HAP-1 (cell line): ENCODE measurements around the gene GMPR.

Experiments used
- DNase-seq, 2 experiments: peaks; one replicate each; pipeline ENCODE4 v3.0.0-alpha.2; 2016 to 2020; ENCODE audit warnings: low spot score in 2 of 2
- H3K27me3 ChIP-seq: fragments of 250-450 bp; sonication (Bioruptor Pico); 2 replicates; pipeline ENCODE4 v1.5.1; 2020; ENCODE audit warnings: low read depth, mild to moderate bottlenecking, moderate library complexity
- H3K36me3 ChIP-seq: fragments of 250-450 bp; sonication (Bioruptor Pico); replicated peaks from 2 replicates; pipeline ENCODE4 v1.5.1; 2020; ENCODE audit warnings: mild to moderate bottlenecking
- H3K4me1 ChIP-seq: fragments of 250-450 bp; sonication (Bioruptor Pico); 2 replicates; pipeline ENCODE4 v1.5.1; 2020; ENCODE audit warnings: mild to moderate bottlenecking
- H3K4me3 ChIP-seq: fragments of 250-450 bp; sonication (Bioruptor Pico); 2 replicates; pipeline ENCODE4 v1.5.1; 2020; ENCODE audit warnings: mild to moderate bottlenecking, moderate library complexity
- H3K9me3 ChIP-seq: fragments of 250-450 bp; sonication (Bioruptor Pico); 2 replicates; pipeline ENCODE4 v1.5.1; 2020; ENCODE audit warnings: mild to moderate bottlenecking, moderate library complexity
- in situ Hi-C: fragments of 300-500 bp; cut with MboI; formaldehyde crosslinking; loops from 3 replicates; pipeline ENCODE4 v1.14.3; 2020; ENCODE audit warnings: low sequenced_read_pairs, inconsistent platforms, mixed read lengths

The GMPR gene

DNA sequence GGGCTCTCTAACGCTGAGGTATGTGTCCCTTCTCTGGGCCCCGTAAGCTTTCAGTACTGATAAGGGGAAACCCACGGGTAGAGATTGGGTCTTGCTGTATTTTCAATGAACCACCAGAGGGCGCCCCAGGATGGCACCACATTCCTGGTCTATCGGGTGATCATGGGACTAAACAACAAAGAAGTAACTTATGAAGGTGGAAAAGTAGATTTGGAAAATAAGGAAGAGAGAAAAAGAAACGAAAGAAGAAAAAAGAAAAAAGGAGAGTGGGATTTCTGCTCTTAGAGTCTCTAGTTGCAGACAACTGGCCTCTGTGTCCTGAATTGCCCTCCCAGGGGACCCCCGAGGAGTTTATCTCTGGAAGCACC, 93.8 kb downstream of the GMPR start:
- H3K27me3 ChIP-seq: no peaks in the 10 kb centered on the region
- in situ Hi-C loops: loop anchor here (10.0 kb wide), 2 partner anchors 433 to 633 kb away; partner anchors contain the start of gene ATXN1
- peak; percentile 78 to 90 for DNase-seq

DNA sequence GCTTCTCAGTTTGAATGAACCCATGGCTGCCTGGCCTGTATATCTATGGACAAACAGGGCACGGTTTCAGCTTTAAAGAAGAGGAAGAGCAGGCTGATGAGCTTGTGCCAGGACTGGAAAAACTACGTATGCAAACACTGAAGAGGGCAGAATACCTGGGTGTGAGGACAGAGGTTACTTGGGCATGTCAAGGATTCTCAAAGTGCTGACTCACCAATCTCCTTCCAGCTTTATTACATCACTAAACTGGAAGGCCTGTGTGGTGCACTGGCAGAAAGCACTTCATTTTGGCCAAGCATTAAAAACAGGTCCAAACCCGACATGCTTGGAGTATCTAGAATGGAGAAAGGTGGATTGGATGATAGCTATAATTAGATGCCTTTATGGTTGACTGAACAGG, 95.2 kb downstream of the GMPR start:
- H3K27me3 ChIP-seq: no peaks in the 10 kb centered on the region
- peaks cover 6% of the 10 kb centered on the region for H3K4me1 ChIP-seq
- no peak overlapping the region for H3K4me3 ChIP-seq
- in situ Hi-C loops: loop anchor here (10.0 kb wide), 2 partner anchors 431 to 631 kb away; partner anchors contain the start of gene ATXN1
- no peaks in the 10 kb centered on the region for H3K9me3 ChIP-seq
- no peaks in the 10 kb centered on the region for H3K36me3 ChIP-seq
- DNase-seq: no peak

More for the DNA sequence above, 93.8 kb downstream of the GMPR start:
- Histone ChIP-seq H3K36me3 (no peaks in the 10 kb centered on the region), H3K4me3 (no peak overlapping the region), H3K9me3 (no peaks in the 10 kb centered on the region), H3K4me1 (peaks cover 6% of the 10 kb centered on the region)

DNA sequence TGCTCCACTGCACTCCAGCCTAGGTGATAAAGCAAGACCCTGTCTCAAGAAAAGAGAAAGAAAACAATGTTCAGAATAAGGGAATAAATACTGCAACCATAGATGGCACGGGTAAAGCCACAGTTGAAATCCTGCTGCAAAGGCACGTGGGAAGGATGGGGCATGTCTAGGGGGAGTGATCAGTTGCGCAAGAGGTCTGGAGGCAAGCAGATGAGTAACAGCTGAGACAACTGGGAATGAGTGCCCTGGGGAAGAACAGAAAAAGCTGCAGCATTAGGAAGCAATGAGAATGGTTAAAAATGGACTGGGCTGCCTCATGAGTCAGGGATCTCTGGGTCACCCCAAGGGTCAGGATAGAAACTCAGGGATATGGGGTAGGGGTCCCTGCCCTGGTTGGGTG, 96.3 kb downstream of the GMPR start:
- peaks cover 6% of the 10 kb centered on the region for H3K4me1 ChIP-seq
- in situ Hi-C loops: loop anchor here (10.0 kb wide), 2 partner anchors 430 to 630 kb away; partner anchors contain the start of gene ATXN1
- H3K4me3 ChIP-seq: no peak overlapping the region
- H3K27me3 ChIP-seq: no peaks in the 10 kb centered on the region
- H3K9me3 ChIP-seq: no peaks in the 10 kb centered on the region
- DNase-seq: no peak
- H3K36me3 ChIP-seq: no peaks in the 10 kb centered on the region

DNA sequence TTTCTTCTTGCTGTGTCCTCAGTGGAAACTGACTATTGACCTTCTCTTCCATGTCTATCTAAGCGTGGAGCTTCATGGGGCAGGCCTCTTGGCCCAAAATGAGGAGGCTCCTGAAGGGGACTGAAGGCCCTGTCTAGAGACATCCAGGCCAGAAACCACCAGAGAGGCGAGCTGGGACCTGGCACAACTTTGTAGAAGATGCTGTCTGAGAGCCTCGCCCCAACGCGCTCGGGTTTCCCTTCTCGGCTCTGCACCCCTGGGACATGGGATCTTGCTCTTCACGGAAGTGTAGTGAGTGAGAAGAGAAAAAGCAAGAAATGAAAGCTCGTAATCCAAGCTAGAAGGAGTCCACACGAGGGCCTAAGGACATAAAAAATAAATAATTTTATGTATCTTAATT, 96.8 kb downstream of the GMPR start:
- H3K27me3 ChIP-seq: no peaks in the 10 kb centered on the region
- H3K4me3 ChIP-seq: no peak overlapping the region
- in situ Hi-C loops: loop anchor here (10.0 kb wide), 2 partner anchors 430 to 630 kb away; partner anchors contain the start of gene ATXN1
- H3K4me1 ChIP-seq: peaks cover 6% of the 10 kb centered on the region
- DNase-seq: no peak
- no peaks in the 10 kb centered on the region for H3K36me3 ChIP-seq
- H3K9me3 ChIP-seq: no peaks in the 10 kb centered on the region

DNA sequence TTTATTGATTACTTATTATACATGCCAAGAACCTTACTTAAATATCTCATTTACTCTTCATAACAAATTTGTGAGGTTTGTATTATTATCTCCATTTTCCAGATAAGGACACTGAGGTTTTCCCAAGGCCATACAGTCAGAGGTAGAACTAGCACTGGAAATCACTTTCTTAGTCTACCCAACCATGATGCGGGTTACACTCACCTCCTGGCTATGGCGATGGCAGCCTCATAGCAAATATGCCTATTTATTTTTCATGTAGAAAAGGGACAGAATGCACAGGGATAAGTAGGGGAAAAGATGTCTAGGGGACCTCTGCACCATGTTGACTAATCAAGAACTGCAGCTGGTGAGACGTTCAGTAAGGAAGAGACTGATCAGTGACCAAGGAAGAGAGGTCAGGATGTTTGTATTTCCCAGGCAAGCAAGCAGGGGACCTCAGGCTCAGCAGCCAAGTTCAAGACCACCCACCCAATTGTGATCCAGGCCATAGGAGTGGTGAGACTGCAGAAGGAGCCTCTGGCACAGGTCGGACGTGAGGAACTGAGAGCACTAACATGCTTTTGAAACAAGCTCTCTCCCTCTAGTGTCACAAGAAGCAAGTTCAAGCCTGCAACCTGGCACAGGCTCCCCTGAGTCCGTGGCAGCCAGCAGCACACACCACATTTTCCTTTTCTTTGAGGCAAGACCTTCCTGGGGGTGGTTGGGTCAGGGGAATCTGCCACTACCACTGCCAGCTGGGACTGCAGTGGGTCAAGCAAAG, 97.8 kb downstream of the GMPR start:
- Histone ChIP-seq H3K36me3 (no peaks in the 10 kb centered on the region), H3K27me3 (no peaks in the 10 kb centered on the region), H3K4me1 (peaks cover 6% of the 10 kb centered on the region), H3K9me3 (no peaks in the 10 kb centered on the region), H3K4me3 (no peak overlapping the region)
- in situ Hi-C loops: loop anchor here (10.0 kb wide), 2 partner anchors 429 to 629 kb away; partner anchors contain the start of gene ATXN1
- DNase-seq: no peak

DNA sequence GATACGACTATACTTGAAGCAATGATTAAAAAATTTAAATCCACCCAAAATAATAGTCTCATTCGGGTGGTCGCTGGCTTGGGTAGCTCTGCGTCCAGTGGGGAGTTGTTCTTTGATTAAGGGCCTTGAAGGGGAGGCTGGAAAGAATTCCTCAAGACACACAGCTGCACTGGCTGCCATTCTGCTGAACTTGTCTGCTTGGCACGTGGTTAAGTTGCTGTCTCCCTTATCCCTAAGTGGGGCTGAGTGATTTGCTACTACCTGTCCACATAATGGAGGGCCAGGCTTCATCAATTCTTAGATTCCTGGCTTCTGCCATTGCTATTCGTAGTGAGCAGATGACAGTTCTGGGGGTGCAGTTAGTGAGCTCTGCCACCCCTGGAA, 98.5 kb downstream of the GMPR start:
- Histone ChIP-seq H3K9me3 (no peaks in the 10 kb centered on the region), H3K27me3 (no peaks in the 10 kb centered on the region), H3K4me1 (peaks cover 4% of the 10 kb centered on the region), H3K36me3 (no peaks in the 10 kb centered on the region), H3K4me3 (no peak overlapping the region)
- in situ Hi-C loops: loop anchor here (10.0 kb wide), 2 partner anchors 428 to 628 kb away; partner anchors contain the start of gene ATXN1
- no peak for DNase-seq

DNA sequence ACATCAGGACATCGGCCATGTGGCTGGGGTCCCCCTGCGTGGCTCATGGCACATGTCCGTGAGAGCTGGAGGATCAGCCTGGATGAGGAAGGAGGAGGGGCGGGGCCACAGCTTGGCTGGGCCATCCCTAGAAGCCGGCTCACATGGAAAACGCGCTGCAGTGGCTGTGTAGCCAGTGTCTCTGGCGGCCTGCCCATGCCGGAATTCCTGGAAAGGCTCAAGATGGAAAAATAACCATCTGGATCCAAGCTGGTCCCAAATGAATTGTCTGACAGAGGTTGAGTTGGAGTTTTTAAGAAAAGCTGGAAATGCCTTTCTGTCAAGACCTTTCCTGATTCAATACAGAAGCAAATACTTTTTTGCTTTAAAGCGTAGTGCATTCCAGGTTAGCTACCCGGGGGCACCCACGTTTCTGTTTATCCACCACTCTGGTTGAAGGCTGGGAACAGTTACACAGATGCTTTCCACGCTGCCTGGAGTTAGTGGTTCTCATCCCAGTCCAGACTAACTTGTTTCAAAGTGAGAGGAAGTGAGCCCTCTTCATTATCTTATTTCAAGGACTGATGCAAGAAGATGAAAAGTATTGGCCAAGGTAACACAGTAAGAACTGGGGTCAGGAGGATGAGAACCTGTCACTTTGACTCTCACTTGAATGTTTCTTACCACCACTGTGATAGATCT, 99.0 kb downstream of the GMPR start:
- no peak for DNase-seq
- in situ Hi-C loops: loop anchor here (10.0 kb wide), 2 partner anchors 427 to 627 kb away; partner anchors contain the start of gene ATXN1
- Histone ChIP-seq H3K27me3 (no peaks in the 10 kb centered on the region), H3K36me3 (no peaks in the 10 kb centered on the region), H3K4me3 (no peak overlapping the region), H3K9me3 (no peaks in the 10 kb centered on the region), H3K4me1 (peaks cover 1% of the 10 kb centered on the region)

DNA sequence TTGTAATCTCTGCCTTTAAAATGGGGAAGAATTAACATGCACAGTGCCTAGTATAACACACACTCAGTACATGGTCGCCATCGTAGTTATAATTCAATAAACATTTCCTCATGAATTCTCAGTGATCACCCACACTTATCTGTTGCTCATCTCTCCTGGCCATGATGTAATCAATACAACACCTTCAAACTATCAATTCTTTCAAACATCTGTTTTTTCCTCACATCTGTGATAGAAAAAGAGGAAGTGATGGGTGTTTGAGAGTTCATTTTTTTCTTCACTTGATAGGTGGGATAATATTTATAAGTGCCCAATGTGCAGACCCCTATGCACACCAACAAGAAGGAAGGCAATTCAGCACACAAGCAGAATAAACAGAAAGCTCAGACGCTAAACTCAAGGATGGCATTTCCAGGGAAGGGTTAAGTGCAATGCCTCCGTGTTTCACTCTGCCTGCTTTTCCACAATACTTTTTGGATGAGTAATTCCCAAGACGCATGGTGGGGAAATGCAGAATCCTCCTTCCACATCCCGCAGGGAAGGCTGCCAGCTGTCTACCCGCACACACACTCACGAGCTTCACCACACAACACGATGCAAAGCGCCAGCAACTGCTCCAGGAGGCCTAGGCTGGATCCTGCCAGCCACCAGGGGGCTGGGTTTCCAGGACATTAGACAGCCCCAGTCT, 100.3 kb downstream of the GMPR start:
- in situ Hi-C loops: loop anchor here (10.0 kb wide), 2 partner anchors 426 to 626 kb away; partner anchors contain the start of gene ATXN1
- no peaks in the 10 kb centered on the region for H3K9me3 ChIP-seq
- H3K4me3 ChIP-seq: no peak overlapping the region
- H3K27me3 ChIP-seq: no peaks in the 10 kb centered on the region
- H3K36me3 ChIP-seq: no peaks in the 10 kb centered on the region
- no peaks in the 10 kb centered on the region for H3K4me1 ChIP-seq
- peak in 1 of 2 experiments; percentile 24 for DNase-seq

DNA sequence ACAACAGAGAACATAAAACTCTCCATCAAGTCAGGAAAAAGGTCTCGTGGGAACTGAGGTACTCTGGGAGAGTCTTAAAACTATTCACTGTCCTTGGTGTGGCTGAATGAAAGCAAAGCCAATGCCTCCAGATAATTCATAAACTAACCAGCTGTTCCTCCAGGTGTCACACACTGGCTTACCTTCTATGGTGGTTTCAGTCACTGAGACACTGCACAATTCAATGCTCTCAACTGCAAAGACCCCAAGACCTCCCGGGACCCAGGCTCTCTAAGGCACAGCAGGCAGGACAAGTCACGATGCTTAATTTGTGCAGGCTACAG, 100.8 kb downstream of the GMPR start:
- Histone ChIP-seq H3K9me3 (no peaks in the 10 kb centered on the region), H3K36me3 (no peaks in the 10 kb centered on the region), H3K4me3 (no peak overlapping the region), H3K4me1 (no peaks in the 10 kb centered on the region), H3K27me3 (no peaks in the 10 kb centered on the region)
- no peak for DNase-seq
- in situ Hi-C loops: loop anchor here (10.0 kb wide), 2 partner anchors 426 to 626 kb away; partner anchors contain the start of gene ATXN1

DNA sequence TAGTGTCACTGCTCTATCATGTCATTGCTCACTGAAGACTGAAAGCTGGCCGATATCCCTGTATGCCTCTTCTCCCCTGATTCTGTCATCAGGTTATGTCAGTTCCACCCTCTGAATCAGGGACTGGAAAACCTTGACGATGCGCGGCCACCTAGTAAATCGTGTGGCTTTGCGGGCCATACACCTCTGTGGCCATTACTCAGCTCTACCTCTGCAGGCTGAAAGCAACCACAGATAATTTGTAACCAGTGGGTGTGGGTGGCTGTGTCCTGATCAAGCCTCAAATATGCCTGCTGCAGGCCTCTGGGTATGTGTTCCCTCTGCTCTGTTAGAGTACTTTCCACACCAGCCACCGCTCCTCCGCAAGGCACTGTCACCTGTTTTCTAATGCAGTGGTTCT, 105.2 kb downstream of the GMPR start:
- H3K36me3 ChIP-seq: no peaks in the 10 kb centered on the region
- H3K27me3 ChIP-seq: no peaks in the 10 kb centered on the region
- peaks cover 7% of the 10 kb centered on the region for H3K4me1 ChIP-seq
- H3K9me3 ChIP-seq: no peaks in the 10 kb centered on the region
- no peak overlapping the region for H3K4me3 ChIP-seq
- in situ Hi-C loops: no loop called here
- no peak for DNase-seq

DNA sequence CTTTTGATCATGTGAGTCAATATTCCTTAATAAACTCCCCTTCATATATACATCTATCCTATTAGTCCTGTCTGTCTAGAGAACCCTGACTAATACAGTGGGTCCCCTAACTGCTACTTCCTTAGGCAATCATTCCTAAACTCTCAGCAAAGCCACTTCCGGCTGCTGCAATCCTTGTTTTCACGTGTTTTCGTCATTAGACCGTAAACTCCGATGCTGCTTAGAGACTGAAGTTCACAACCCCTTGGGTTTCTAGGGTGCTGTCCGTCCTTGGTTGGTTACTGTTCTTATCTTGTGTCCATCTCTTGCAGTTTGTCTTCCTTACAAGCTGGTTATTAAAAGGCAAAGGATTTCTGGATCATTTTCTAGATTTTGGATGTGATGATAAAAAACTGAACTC, 106.4 kb downstream of the GMPR start:
- in situ Hi-C loops: no loop called here
- Histone ChIP-seq H3K27me3 (no peaks in the 10 kb centered on the region), H3K9me3 (no peaks in the 10 kb centered on the region), H3K4me3 (no peak overlapping the region), H3K4me1 (peaks cover 7% of the 10 kb centered on the region), H3K36me3 (no peaks in the 10 kb centered on the region)
- DNase-seq: no peak
